Retinal pigment epithelial cell (primary cell): ENCODE data around the gene CCDC177.
A peak's percentile ranks its signal among the peaks of the same experiment; 100 is the strongest.

Experiments
- DNase-seq: peaks from one replicate; pipeline ENCODE4 v3.0.0-alpha.2; 2010; ENCODE audit warnings: low read depth
- H3K4me3 ChIP-seq: 2 replicates; pipeline ENCODE4 v1.5.1; 2011; ENCODE audit warnings: mild to moderate bottlenecking, low read length, control low read depth, moderate library complexity
- CTCF ChIP-seq: conservative IDR thresholded peaks from 2 replicates; pipeline ENCODE4 v1.5.1; 2011; ENCODE audit warnings: low read depth, low read length, control low read depth, inconsistent platforms

Gene CCDC177

GRCh38 chr14:69539631-69540410 is 34.9 kb downstream of the CCDC177 start:
- H3K4me3 ChIP-seq = no peak overlapping the region
- TF ChIP-seq CTCF = no peak
- DNase-seq = no peak

GRCh38 chr14:69538766-69539165 is 35.9 kb downstream of the CCDC177 start:
- DNase-seq = no peak
- TF ChIP-seq CTCF = no peak
- no peak overlapping the region for H3K4me3 ChIP-seq

- DNase-seq = no peak
- no peak for TF ChIP-seq CTCF
- no peak overlapping the region for H3K4me3 ChIP-seq
Measured at GRCh38 chr14:69537900-69538299, 36.8 kb downstream of the CCDC177 start.

- H3K4me3 ChIP-seq = no peak overlapping the region
- DNase-seq = no peak
- no peak for TF ChIP-seq CTCF
Measured at GRCh38 chr14:69536971-69537370, 37.7 kb downstream of the CCDC177 start.

GRCh38 chr14:69535230-69535848 is 39.3 kb downstream of the CCDC177 start:
- no peak overlapping the region for H3K4me3 ChIP-seq
- no peak for DNase-seq
- peak; percentile 85 for TF ChIP-seq CTCF

GRCh38 chr14:69532561-69533340 is 41.9 kb downstream of the CCDC177 start:
- no peak overlapping the region for H3K4me3 ChIP-seq
- no peak for DNase-seq
- no peak for TF ChIP-seq CTCF
